HPDE6-E6E7 (cell line): ENCODE results near the gene CDK5RAP1.
A peak's percentile ranks its signal among the peaks of the same experiment; 100 is the strongest.
"Not testable (repeated sequence)": the region's sequence is repeated elsewhere in the genome, so short reads cannot be mapped to it uniquely, and the experiment has no call there.

Source experiments
- DNase-seq: peaks from one replicate; pipeline ENCODE4 v3.0.0; 2011; ENCODE audit warnings: missing footprints; ENCODE audit errors: extremely low spot score

CDK5RAP1 gene

GRCh38 chr20:33419140-33419974 is 18.0 kb upstream of the CDK5RAP1 start:
- no peak for DNase-seq

GRCh38 chr20:33418033-33418432 is 16.7 kb upstream of the CDK5RAP1 start:
- DNase-seq, result no peak

- DNase-seq, result peak; percentile 60
These were observed 14.6 kb upstream of the CDK5RAP1 start for GRCh38 chr20:33415948-33416347.

GRCh38 chr20:33412484-33412838 is 11.1 kb upstream of the CDK5RAP1 start:
- no peak for DNase-seq

- no peak for DNase-seq
These were observed 10.6 kb upstream of the CDK5RAP1 start for GRCh38 chr20:33411711-33412483.

GRCh38 chr20:33411242-33411641 is 9.9 kb upstream of the CDK5RAP1 start:
- DNase-seq, result no peak

- no peak for DNase-seq
These were observed 8.9 kb upstream of the CDK5RAP1 start for GRCh38 chr20:33410081-33410742.

- DNase-seq, result no peak
These were observed 7.7 kb upstream of the CDK5RAP1 start for GRCh38 chr20:33408716-33409654.

- no peak for DNase-seq
These were observed 7.0 kb upstream of the CDK5RAP1 start for GRCh38 chr20:33408313-33408712.

GRCh38 chr20:33407796-33408195 is 6.5 kb upstream of the CDK5RAP1 start:
- DNase-seq, result no peak

GRCh38 chr20:33407251-33407650 is 5.9 kb upstream of the CDK5RAP1 start:
- no peak for DNase-seq

- DNase-seq, result peak; percentile 88
These were observed 3.0 kb upstream of the CDK5RAP1 start for GRCh38 chr20:33404281-33404680.

GRCh38 chr20:33401921-33402369 is 626 bp upstream of the CDK5RAP1 start:
- no peak for DNase-seq

- peak; percentile 77 for DNase-seq
These were observed 521 bp downstream of the CDK5RAP1 start for GRCh38 chr20:33400812-33401183.

GRCh38 chr20:33399924-33400323 is 1.4 kb downstream of the CDK5RAP1 start:
- DNase-seq, result no peak

GRCh38 chr20:33394718-33395117 is 6.6 kb downstream of the CDK5RAP1 start:
- no peak for DNase-seq

GRCh38 chr20:33393609-33394008 is 7.7 kb downstream of the CDK5RAP1 start:
- no peak for DNase-seq

- DNase-seq, result no peak
These were observed 9.4 kb downstream of the CDK5RAP1 start for GRCh38 chr20:33391722-33392415.

GRCh38 chr20:33389326-33389725 is 12.0 kb downstream of the CDK5RAP1 start:
- not testable (repeated sequence) for DNase-seq

GRCh38 chr20:33388268-33388667 is 13.1 kb downstream of the CDK5RAP1 start:
- no peak for DNase-seq

- DNase-seq, result peak; percentile 93
These were observed 14.1 kb downstream of the CDK5RAP1 start for GRCh38 chr20:33387177-33387576.
